Fibroblast of pulmonary artery (primary cell): Measurements from ENCODE around the gene ARL6IP5.

Experiments used
- DNase-seq: peaks from one replicate; pipeline ENCODE4 v3.0.0-alpha.2; 2010; ENCODE audit warnings: low read depth
- H3K4me3 ChIP-seq: replicated peaks from 2 replicates; pipeline ENCODE4 v1.5.1; 2011; ENCODE audit warnings: low read depth, mild to moderate bottlenecking, control low read depth, low read length, moderate library complexity
- TF ChIP-seq, protein P1 (sequence below): IDR thresholded peaks from 2 replicates; pipeline ENCODE4 v1.5.1; 2011; ENCODE audit warnings: mild to moderate bottlenecking, control low read depth, low read length, inconsistent platforms; ENCODE audit errors: missing control alignments

ARL6IP5 gene

GRCh38 chr3:69058947-69059224 lies 25.9 kb upstream of the ARL6IP5 start:
- TF ChIP-seq, protein P1, sequence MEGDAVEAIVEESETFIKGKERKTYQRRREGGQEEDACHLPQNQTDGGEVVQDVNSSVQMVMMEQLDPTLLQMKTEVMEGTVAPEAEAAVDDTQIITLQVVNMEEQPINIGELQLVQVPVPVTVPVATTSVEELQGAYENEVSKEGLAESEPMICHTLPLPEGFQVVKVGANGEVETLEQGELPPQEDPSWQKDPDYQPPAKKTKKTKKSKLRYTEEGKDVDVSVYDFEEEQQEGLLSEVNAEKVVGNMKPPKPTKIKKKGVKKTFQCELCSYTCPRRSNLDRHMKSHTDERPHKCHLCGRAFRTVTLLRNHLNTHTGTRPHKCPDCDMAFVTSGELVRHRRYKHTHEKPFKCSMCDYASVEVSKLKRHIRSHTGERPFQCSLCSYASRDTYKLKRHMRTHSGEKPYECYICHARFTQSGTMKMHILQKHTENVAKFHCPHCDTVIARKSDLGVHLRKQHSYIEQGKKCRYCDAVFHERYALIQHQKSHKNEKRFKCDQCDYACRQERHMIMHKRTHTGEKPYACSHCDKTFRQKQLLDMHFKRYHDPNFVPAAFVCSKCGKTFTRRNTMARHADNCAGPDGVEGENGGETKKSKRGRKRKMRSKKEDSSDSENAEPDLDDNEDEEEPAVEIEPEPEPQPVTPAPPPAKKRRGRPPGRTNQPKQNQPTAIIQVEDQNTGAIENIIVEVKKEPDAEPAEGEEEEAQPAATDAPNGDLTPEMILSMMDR, result no peak
- no peak overlapping the region for H3K4me3 ChIP-seq
- no peak for DNase-seq

- DNase-seq, result no peak
- H3K4me3 ChIP-seq, result no peak overlapping the region
- TF ChIP-seq, protein P1, result no peak
These were observed 25.0 kb upstream of the ARL6IP5 start for GRCh38 chr3:69059688-69060087.

DNA sequence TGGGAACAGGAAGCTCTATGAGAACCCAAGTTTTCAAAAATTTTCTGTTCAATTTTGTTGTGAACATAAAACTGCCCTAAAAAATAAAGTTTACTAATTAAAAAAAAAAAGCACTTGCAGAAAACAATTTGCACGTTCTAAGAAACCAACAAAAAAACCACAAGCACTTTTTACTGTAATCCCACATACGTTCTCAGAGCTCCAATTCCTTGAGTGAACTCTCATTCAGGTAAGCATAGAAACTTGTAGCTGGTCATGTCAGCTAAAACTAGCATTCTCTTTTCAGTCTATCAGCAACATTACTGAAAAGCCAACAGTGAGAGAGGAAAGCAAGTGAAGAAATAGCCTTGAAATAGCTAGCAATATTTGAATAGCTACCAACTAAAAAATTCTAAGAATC lies 21.1 kb upstream of the ARL6IP5 start:
- DNase-seq, result no peak
- no peak overlapping the region for H3K4me3 ChIP-seq
- TF ChIP-seq, protein P1, result no peak

GRCh38 chr3:69065318-69065964 lies 19.3 kb upstream of the ARL6IP5 start:
- TF ChIP-seq, protein P1, result no peak
- no peak overlapping the region for H3K4me3 ChIP-seq
- no peak for DNase-seq

DNA sequence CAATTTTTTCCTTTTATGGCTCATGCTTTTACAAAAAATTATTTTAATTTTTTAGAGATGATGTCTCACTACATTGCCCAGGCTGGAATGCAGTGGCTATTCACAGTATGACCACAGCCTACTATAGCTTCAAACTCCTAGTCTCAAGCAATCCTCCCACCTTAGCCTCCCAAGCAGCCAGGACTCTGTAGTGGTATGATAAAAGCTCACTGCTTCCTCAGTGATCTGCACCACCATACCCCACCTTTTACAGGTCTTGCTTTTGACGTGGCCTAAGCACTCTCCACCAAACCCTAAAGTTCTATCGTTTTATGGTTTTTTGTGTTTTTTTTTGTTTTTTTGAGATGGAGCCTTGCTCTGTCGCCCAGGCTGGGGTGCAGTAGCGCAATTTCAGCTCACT lies 18.6 kb upstream of the ARL6IP5 start:
- H3K4me3 ChIP-seq, result no peak overlapping the region
- no peak for DNase-seq
- TF ChIP-seq, protein P1, result no peak

GRCh38 chr3:69072928-69073327 lies 11.8 kb upstream of the ARL6IP5 start:
- DNase-seq, result no peak
- H3K4me3 ChIP-seq, result no peak overlapping the region
- TF ChIP-seq, protein P1, result no peak
